Measurements from ENCODE around the gene PPP1R18. TPM values are rescaled to one million over a fixed set of nuclear protein-coding genes. Genes with fewer than 3 reads are reported as not detected.
A peak's percentile ranks its signal among the peaks of the same experiment; 100 is the strongest.

PPP1R18 gene
- total and polyA plus RNA-seq, 2 of the 4 experiments (the other 2 are of a cell fraction) = 31.9 to 134 TPM

DNA sequence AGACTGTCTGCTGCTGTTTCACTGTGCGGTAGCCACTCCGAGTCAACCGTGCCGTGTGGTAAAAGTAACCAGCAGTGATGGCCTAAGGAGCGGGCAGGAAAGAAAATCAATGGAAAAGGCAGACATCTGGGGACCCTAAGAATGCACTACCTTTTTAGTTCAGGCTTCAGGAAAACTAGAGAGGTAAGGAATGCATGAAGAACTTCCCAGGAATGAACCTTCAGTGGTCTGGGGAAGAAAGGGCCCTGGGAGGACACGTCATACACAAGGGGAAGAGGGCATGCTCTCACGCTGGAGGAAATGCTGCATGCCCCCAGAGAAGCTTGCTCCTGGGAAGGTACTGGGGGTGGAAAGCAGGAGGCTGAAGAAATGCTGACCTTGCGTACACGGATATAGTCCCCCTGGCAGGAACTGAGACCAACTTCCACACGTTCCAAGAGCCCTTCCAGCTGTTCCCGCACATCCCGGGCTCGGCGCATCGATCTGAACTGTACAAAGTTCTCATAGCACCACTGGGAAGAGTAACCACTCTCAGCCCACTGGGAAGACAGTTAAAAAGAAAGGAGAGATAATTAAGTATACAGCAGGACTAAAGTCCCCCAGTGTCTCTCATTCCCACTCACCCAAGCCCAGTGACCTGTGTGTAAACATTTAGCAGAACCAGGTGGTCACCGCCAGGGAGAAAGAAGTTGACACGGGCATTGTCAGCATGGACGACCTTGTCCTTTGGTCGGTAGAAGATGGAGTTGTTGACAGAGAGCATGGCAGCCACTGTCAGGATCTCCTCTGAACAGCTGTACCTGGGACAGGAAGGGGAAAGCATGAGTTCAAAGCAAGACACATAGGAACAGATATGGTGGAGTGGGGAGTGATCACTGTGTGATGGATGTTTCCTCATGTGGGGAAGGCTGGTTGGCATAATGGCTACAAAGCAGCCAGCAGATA, 31.4 kb downstream of the PPP1R18 start:
- Histone ChIP-seq H2AK5ac (ENCODE audit: low read depth, low read length) (no peak overlapping the region), H2BK5ac (ENCODE audit: low read depth, low read length, poor library complexity, severe bottlenecking) (no peak overlapping the region), H3K9me1 (ENCODE audit: insufficient read depth, low read length) (no peaks in the 10 kb centered on the region), H3K4me3 (ENCODE audit: insufficient read depth, low read depth, low read length) (no peak overlapping the region), H3K4me1 (ENCODE audit: control insufficient read depth, insufficient read depth, low read length) (no peaks in the 10 kb centered on the region; the same call in 1 of the 2 replicates), H3K9ac (ENCODE audit: low read depth, low read length) (no peak overlapping the region), H4K20me1 (ENCODE audit: insufficient read depth, low read length) (no peaks in the 10 kb centered on the region), H3K79me1 (ENCODE audit: low read depth in 1 of 2, low read length in 2 of 2) (peaks cover 2 to 4% of the 10 kb centered on the region in 2 experiments; a peak in 3 of 4 replicates), H3K56ac (ENCODE audit: extremely low read depth, insufficient read depth, low read length) (no peak overlapping the region), H3K27me3 (ENCODE audit: control insufficient read depth, insufficient read depth, low read length) (no peaks in the 10 kb centered on the region), H3K27ac (ENCODE audit: insufficient read depth, low read length) (no peak overlapping the region), H3K9me3 (ENCODE audit: control insufficient read depth, insufficient read depth, low read length) (no peaks in the 10 kb centered on the region), H3K4ac (ENCODE audit: low read depth, low read length) (no peak overlapping the region), H4K91ac (ENCODE audit: insufficient read depth, low read depth, low read length) (no peak overlapping the region), H3K36me3 (ENCODE audit: control insufficient read depth, insufficient read depth, low read length) (peaks cover 73% of the 10 kb centered on the region), H2AFZ (replicated peaks; ENCODE audit: low read length, poor library complexity) (no peak overlapping the region), H3K18ac (ENCODE audit: low read depth, low read length) (no peak overlapping the region), H2BK20ac (ENCODE audit: low read depth, low read length) (no peak overlapping the region), H2AK9ac (replicated peaks; ENCODE audit: low read depth, low read length, poor library complexity) (peak overlapping the region; percentile 29), H2BK120ac (ENCODE audit: low read depth, low read length) (no peak overlapping the region), H3K4me2 (ENCODE audit: low read depth, low read length) (no peak overlapping the region), H3K23ac (ENCODE audit: low read depth, low read length) (no peak overlapping the region), H4K8ac (ENCODE audit: low read depth in 2 of 2, low read length in 2 of 2) (no peak overlapping the region; a peak in 1 of 4 replicates), H2BK15ac (ENCODE audit: low read depth, low read length) (no peak overlapping the region), H4K5ac (ENCODE audit: low read depth, low read length) (no peak overlapping the region), H3K14ac (replicated peaks; ENCODE audit: low read depth, low read length) (no peak overlapping the region)
- ChIA-PET CTCF (no interaction called here), POLR2A (ENCODE audit: unreplicated experiment) (no interaction called here)
- ATAC-seq (ENCODE audit: low read depth) = peak; percentile 6; the same call in 1 of the 2 replicates
- BruUV-seq (replicated peaks) = no TSS peak
- WGBS, 2 experiments (ENCODE audit: extremely low coverage in 2 of 2, insufficient read length in 1 of 2) = 94% methylated on average over 13 of the region's 19 CpGs; no CpG with 5 or more reads in 1 of the 2 experiments
- intact Hi-C loops (cut with micrococcal nuclease) = no loop called here
- no peak for DNase-seq
- TF ChIP-seq NFE2L2 (IDR thresholded peaks at IDR 0.05; ENCODE audit: low read depth, low read length) (no peak), RFX5 (IDR thresholded peaks at IDR 0.05; ENCODE audit: low read depth, low read length) (no peak), MAFK (IDR thresholded peaks at IDR 0.05; ENCODE audit: low read depth, low read length) (peak; percentile 86)
- dilution Hi-C loops (cut with HindIII; ENCODE audit: low sequenced_read_pairs, unreplicated experiment) = no loop called here
- in situ Hi-C loops (cut with MboI; ENCODE audit: low sequenced_read_pairs) = no loop called here

All from IMR-90 (cell line).